IMR-90 (cell line): ENCODE data around the gene FEN1. TPM values are rescaled to one million over a fixed set of nuclear protein-coding genes. Genes with fewer than 3 reads are reported as not detected.

Source experiments
- ATAC-seq: fragments of 200-7000 bp; cut with Tn5 transposase; 2 replicates; pipeline ENCODE4 v1.9.1; 2020; ENCODE audit warnings: low read depth, mild to moderate bottlenecking, moderate library complexity
- BruUV-seq: library from RNA; stranded (reverse); fragments of 400-500 nt; replicated peaks from 2 replicates; lab custom pipeline; 2021; lab: Mats Ljungman, UMichigan
- CTCF ChIA-PET: fragments of 300-600 bp; formaldehyde crosslinking; extraction: SDS; loops from one replicate; lab custom pipeline; 2021; ENCODE audit warnings: antibody characterized with exemption; lab: Yijun Ruan, JAX
- POLR2A ChIA-PET: fragments of 300-600 bp; sonication (Branson Sonifier 250); formaldehyde crosslinking; loops from one replicate; lab custom pipeline; 2022; ENCODE audit warnings: antibody characterized with exemption; ENCODE audit not compliant: unreplicated experiment; lab: Charles Lee
- DNase-seq: peaks from one replicate; pipeline ENCODE4 v3.0.0; 2013
- H2AFZ ChIP-seq: replicated peaks from 2 replicates; pipeline ENCODE3; 2013; ENCODE audit warnings: low read length, mild to moderate bottlenecking; ENCODE audit not compliant: poor library complexity
- H2AK5ac ChIP-seq: 2 replicates; pipeline ENCODE4 v1.6.1; 2013; ENCODE audit warnings: low read depth, low read length, inconsistent platforms
- H2AK9ac ChIP-seq: replicated peaks from 2 replicates; pipeline ENCODE3; 2013; ENCODE audit warnings: mild to moderate bottlenecking, low read depth, low read length, moderate library complexity; ENCODE audit not compliant: poor library complexity
- H2BK120ac ChIP-seq: 2 replicates; pipeline ENCODE4 v1.6.1; 2013; ENCODE audit warnings: low read depth, low read length, inconsistent platforms
- H2BK15ac ChIP-seq: 3 replicates; pipeline ENCODE4 v1.6.1; 2013; ENCODE audit warnings: low read depth, low read length, inconsistent platforms
- H2BK20ac ChIP-seq: 2 replicates; pipeline ENCODE4 v1.6.1; 2013; ENCODE audit warnings: low read depth, mild to moderate bottlenecking, inconsistent platforms, low read length, moderate library complexity
- H2BK5ac ChIP-seq: 2 replicates; pipeline ENCODE4 v1.6.1; 2013; ENCODE audit warnings: mild to moderate bottlenecking, low read depth, low read length, inconsistent platforms; ENCODE audit not compliant: poor library complexity, severe bottlenecking
- H3K14ac ChIP-seq: replicated peaks from 2 replicates; pipeline ENCODE4 v1.6.1; 2013; ENCODE audit warnings: low read depth, low read length, inconsistent platforms
- H3K18ac ChIP-seq: 2 replicates; pipeline ENCODE4 v1.6.1; 2013; ENCODE audit warnings: low read depth, low read length, control low read depth
- H3K23ac ChIP-seq: 2 replicates; pipeline ENCODE4 v1.6.1; 2013; ENCODE audit warnings: low read depth, low read length, inconsistent platforms
- H3K27ac ChIP-seq: 2 replicates; pipeline ENCODE4 v1.5.1; 2013; ENCODE audit warnings: mild to moderate bottlenecking, control low read depth, low read length; ENCODE audit not compliant: insufficient read depth
- H3K27me3 ChIP-seq: 2 replicates; pipeline ENCODE4 v1.6.1; 2013; ENCODE audit warnings: low read length; ENCODE audit not compliant: control insufficient read depth, insufficient read depth
- H3K36me3 ChIP-seq: 2 replicates; pipeline ENCODE4 v1.6.1; 2013; ENCODE audit warnings: low read length, mixed read lengths; ENCODE audit not compliant: control insufficient read depth, insufficient read depth
- H3K4ac ChIP-seq: 2 replicates; pipeline ENCODE4 v1.6.1; 2013; ENCODE audit warnings: low read depth, low read length, inconsistent platforms
- H3K4me1 ChIP-seq: 2 replicates; pipeline ENCODE4 v1.6.1; 2013; ENCODE audit warnings: low read length, mixed read lengths; ENCODE audit not compliant: control insufficient read depth, insufficient read depth
- H3K4me2 ChIP-seq: 2 replicates; pipeline ENCODE4 v1.6.1; 2013; ENCODE audit warnings: low read depth, mild to moderate bottlenecking, control low read depth, low read length, moderate library complexity
- H3K4me3 ChIP-seq: 2 replicates; pipeline ENCODE4 v1.5.1; 2013; ENCODE audit warnings: low read depth, mild to moderate bottlenecking, control low read depth, low read length, moderate library complexity; ENCODE audit not compliant: insufficient read depth
- H3K56ac ChIP-seq: 2 replicates; pipeline ENCODE4 v1.6.1; 2013; ENCODE audit warnings: low read length, inconsistent platforms; ENCODE audit not compliant: insufficient read depth; ENCODE audit errors: extremely low read depth
- H3K79me1 ChIP-seq, 2 experiments: 2 replicates each; pipeline ENCODE4 v1.6.1; 2013; ENCODE audit warnings: low read length in 2 of 2, inconsistent platforms in 1 of 2, low read depth in 1 of 2
- H3K9ac ChIP-seq: 2 replicates; pipeline ENCODE4 v1.6.1; 2013; ENCODE audit warnings: low read depth, low read length, control low read depth
- H3K9me1 ChIP-seq: 2 replicates; pipeline ENCODE4 v1.6.1; 2013; ENCODE audit warnings: low read length, inconsistent platforms; ENCODE audit not compliant: insufficient read depth
- H3K9me3 ChIP-seq: 2 replicates; pipeline ENCODE4 v1.6.1; 2013; ENCODE audit warnings: low read length; ENCODE audit not compliant: control insufficient read depth, insufficient read depth
- H4K20me1 ChIP-seq: 2 replicates; pipeline ENCODE4 v1.6.1; 2013; ENCODE audit warnings: low read length, inconsistent platforms; ENCODE audit not compliant: insufficient read depth
- H4K5ac ChIP-seq: 2 replicates; pipeline ENCODE4 v1.6.1; 2013; ENCODE audit warnings: mild to moderate bottlenecking, low read depth, low read length, control low read depth
- H4K8ac ChIP-seq, 2 experiments: 2 replicates each; pipeline ENCODE4 v1.6.1; 2013; ENCODE audit warnings: low read depth in 2 of 2, low read length in 2 of 2, control low read depth in 1 of 2, inconsistent platforms in 1 of 2
- H4K91ac ChIP-seq: 2 replicates; pipeline ENCODE4 v1.6.1; 2013; ENCODE audit warnings: low read depth, low read length, inconsistent platforms; ENCODE audit not compliant: insufficient read depth
- CEBPB ChIP-seq: IDR thresholded peaks from 2 replicates; pipeline ENCODE4 v1.6.1; 2012; ENCODE audit warnings: low read depth, low read length, improper control_type of control experiment
- CHD1 ChIP-seq: IDR thresholded peaks from 2 replicates; pipeline ENCODE4 v1.6.1; 2012; ENCODE audit warnings: low read depth, low read length, improper control_type of control experiment
- ELK1 ChIP-seq: fragments of 150-350 bp; IDR thresholded peaks from 2 replicates; pipeline ENCODE4 v1.6.1; 2016; ENCODE audit warnings: low read depth, mild to moderate bottlenecking, low read length, moderate library complexity, borderline replicate concordance
- NFE2L2 ChIP-seq: fragments of 150-350 bp; IDR thresholded peaks from 2 replicates; pipeline ENCODE4 v1.6.1; 2016; ENCODE audit warnings: low read depth, mild to moderate bottlenecking, low read length
- POLR2A ChIP-seq: IDR thresholded peaks from 2 replicates; pipeline ENCODE4 v1.6.1; 2012; ENCODE audit warnings: mild to moderate bottlenecking, low read depth, low read length
- RCOR1 ChIP-seq: IDR thresholded peaks from 2 replicates; pipeline ENCODE4 v1.6.1; 2012; ENCODE audit warnings: mild to moderate bottlenecking, low read length, improper control_type of control experiment; ENCODE audit not compliant: insufficient replicate concordance
- SMC3 ChIP-seq: fragments of 150-350 bp; IDR thresholded peaks from 2 replicates; pipeline ENCODE4 v1.6.1; 2016; ENCODE audit warnings: low read depth, mild to moderate bottlenecking, antibody characterized with exemption, low read length, moderate library complexity
- USF2 ChIP-seq: fragments of 150-350 bp; IDR thresholded peaks from 2 replicates; pipeline ENCODE4 v1.6.1; 2017; ENCODE audit warnings: mild to moderate bottlenecking, antibody characterized with exemption, low read length, low read depth
- WGBS, 2 experiments: methylation state at CpG; one replicate each; pipeline versions ENCODE4 v1.1.5 to v1.1.7; 2013; ENCODE audit warnings: missing lambda C conversion rate in 2 of 2; ENCODE audit not compliant: insufficient read length in 1 of 2; ENCODE audit errors: extremely low coverage in 2 of 2; 5-methylcytosine and 5-hydroxymethylcytosine counted together
- dilution Hi-C: fragments of 300-500 bp; cut with HindIII; formaldehyde crosslinking; loops from one replicate; pipeline ENCODE4 v1.14.3; 2018; ENCODE audit warnings: low sequenced_read_pairs; ENCODE audit not compliant: unreplicated experiment
- in situ Hi-C: fragments of 300-500 bp; cut with MboI; formaldehyde crosslinking; loops from 3 replicates; pipeline ENCODE4 v1.14.3; 2019; ENCODE audit warnings: low sequenced_read_pairs, inconsistent platforms, mixed read lengths
- intact Hi-C: fragments of 100-400 bp; cut with micrococcal nuclease; formaldehyde crosslinking; loops from 2 replicates; pipeline ENCODE4 v1.10.0; 2022
- polyA plus RNA-seq, 3 experiments: library from polyadenylated mRNA; depleted of rRNA; stranded (reverse); fragments of >200 nt; gene quantifications; 2 replicates each; pipeline ENCODE4 v1.2.3, GENCODE V29; 2012; ENCODE audit warnings: low replicate concordance in 1 of 3
- total RNA-seq: library from RNA; depleted of rRNA; stranded (reverse); fragments of >200 nt; gene quantifications from 2 replicates; pipeline ENCODE4 v1.2.3, GENCODE V29; 2012

The FEN1 gene
- total and polyA plus RNA-seq, 2 of the 4 experiments (the other 2 are of a cell fraction), result 23.0 to 41.9 TPM

- no peaks in the 10 kb centered on the region for H3K9me3 ChIP-seq
- ChIA-PET CTCF (no interaction called here), POLR2A (no interaction called here)
- no peak overlapping the region for H2AK9ac ChIP-seq
- no peaks in the 10 kb centered on the region; the same call in 1 of the 2 replicates for H4K20me1 ChIP-seq
- no peaks in the 10 kb centered on the region for H3K27me3 ChIP-seq
- H3K4ac ChIP-seq, result no peak overlapping the region
- no peak overlapping the region for H2BK15ac ChIP-seq
- intact Hi-C loops (no loop called here), in situ Hi-C loops (no loop called here), dilution Hi-C loops (no loop called here)
- H2BK120ac ChIP-seq, result no peak overlapping the region
- H3K4me2 ChIP-seq, result no peak overlapping the region
- no peak overlapping the region for H3K27ac ChIP-seq
- 100% methylated on average over 2 of the region's 5 CpGs; no CpG with 5 or more reads in 1 of the 2 experiments for WGBS, 2 experiments
- no peak for DNase-seq
- H3K56ac ChIP-seq, result no peak overlapping the region
- H3K9ac ChIP-seq, result no peak overlapping the region
- peaks cover 14% of the 10 kb centered on the region for H3K9me1 ChIP-seq
- no peak overlapping the region for H3K18ac ChIP-seq
- BruUV-seq, result no TSS peak
- no peaks in the 10 kb centered on the region; the same call in 1 of the 2 replicates for H3K4me1 ChIP-seq
- ATAC-seq, result no peak
- H4K91ac ChIP-seq, result no peak overlapping the region
- H4K8ac ChIP-seq, result no peak overlapping the region
- H2BK5ac ChIP-seq, result no peak overlapping the region
- no peak overlapping the region for H3K4me3 ChIP-seq
- no peak overlapping the region for H3K23ac ChIP-seq
- H3K36me3 ChIP-seq, result peaks cover 46% of the 10 kb centered on the region
- H2AFZ ChIP-seq, result no peak overlapping the region
- H2AK5ac ChIP-seq, result no peak overlapping the region
- no peak overlapping the region for H2BK20ac ChIP-seq
- peaks cover 7 to 40% of the 10 kb centered on the region in 2 experiments for H3K79me1 ChIP-seq
- no peak overlapping the region for H4K5ac ChIP-seq
- TF ChIP-seq SMC3 (no peak), POLR2A (no peak), CHD1 (no peak), USF2 (no peak), ELK1 (no peak), NFE2L2 (no peak), RCOR1 (no peak), CEBPB (no peak)
- no peak overlapping the region for H3K14ac ChIP-seq
These were observed 19.1 kb downstream of the FEN1 start for GRCh38 chr11:61811831-61812230.
